K562 (cell line): ENCODE results near the gene CTIF. TPM values are rescaled to one million over a fixed set of nuclear protein-coding genes. Genes with fewer than 3 reads are reported as not detected.
A peak's percentile ranks its signal among the peaks of the same experiment; 100 is the strongest.

Source experiments
- CBX8 ChIP-seq: fragments of 200-600 bp; sonication (generic); IDR thresholded peaks from 2 replicates; pipeline ENCODE4 v1.6.1; 2012; ENCODE audit warnings: borderline replicate concordance, mixed run types, low read depth, mild to moderate bottlenecking, moderate library complexity, mixed read lengths, low read length, control low read depth, inconsistent platforms; ENCODE audit not compliant: poor library complexity, severe bottlenecking; ENCODE audit errors: extremely low read depth
- CEBPZ ChIP-seq: fragments of 150-350 bp; IDR thresholded peaks from 2 replicates; pipeline ENCODE4 v1.6.1; 2014; ENCODE audit warnings: low read depth, mild to moderate bottlenecking, low read length, borderline replicate concordance
- ELF2 ChIP-seq: fragments of 250-450 bp; sonication (Bioruptor Pico); IDR thresholded peaks from 2 replicates; pipeline ENCODE4 v1.5.0; 2021; ENCODE audit warnings: mild to moderate bottlenecking
- ELK1 ChIP-seq: sonication (generic); formaldehyde crosslinking; IDR thresholded peaks from 2 replicates; pipeline ENCODE4 v1.8.1; 2022; ENCODE audit warnings: missing genetic modification reagents
- FOXK1 ChIP-seq: sonication (generic); formaldehyde crosslinking; IDR thresholded peaks from 2 replicates; pipeline ENCODE4 v1.8.0; 2022; ENCODE audit warnings: missing genetic modification reagents, mild to moderate bottlenecking, borderline replicate concordance
- HNRNPK ChIP-seq: fragments of 200-400 bp; formaldehyde crosslinking; IDR thresholded peaks from one replicate; pipeline ENCODE4 v1.6.1; 2018; ENCODE audit warnings: mild to moderate bottlenecking, low read depth, low read length; ENCODE audit not compliant: poor library complexity, severe bottlenecking
- JUN ChIP-seq, 2 experiments: sonication (generic) in 1 of 2; formaldehyde crosslinking in 1 of 2; IDR thresholded peaks; 2 replicates each; pipeline versions ENCODE4 v1.6.1 to v1.8.0; 2012 to 2022; ENCODE audit warnings: borderline replicate concordance in 2 of 2, mild to moderate bottlenecking in 2 of 2, improper control_type of control experiment in 1 of 2, low read depth in 1 of 2, low read length in 1 of 2, missing genetic modification reagents in 1 of 2
- MAZ ChIP-seq, 2 experiments: fragments of 450-650 bp in 1 of 2; sonication (generic) in 1 of 2; formaldehyde crosslinking; IDR thresholded peaks in 1 of 2; conservative IDR thresholded peaks in 1 of 2; 2 replicates each; pipeline versions ENCODE4 v1.4.0 to v1.5.0; 2020; ENCODE audit warnings: mild to moderate bottlenecking in 1 of 2, missing genetic modification reagents in 1 of 2
- MCM5 ChIP-seq: fragments of 450-650 bp; IDR thresholded peaks from 2 replicates; pipeline ENCODE4 v1.6.1; 2016; ENCODE audit warnings: low read depth
- NFIC ChIP-seq: fragments of 450-650 bp; IDR thresholded peaks from 2 replicates; pipeline ENCODE4 v1.6.1; 2017; ENCODE audit warnings: mild to moderate bottlenecking, inconsistent platforms
- RFX1 ChIP-seq: fragments of 450-650 bp; IDR thresholded peaks from 2 replicates; pipeline ENCODE4 v1.6.1; 2016; ENCODE audit warnings: mild to moderate bottlenecking, moderate library complexity
- SETDB1 ChIP-seq: IDR thresholded peaks from one replicate; pipeline ENCODE4 v1.6.1; 2012; ENCODE audit warnings: low read length, control low read depth, inconsistent platforms
- SMARCC2 ChIP-seq: fragments of 450-650 bp; IDR thresholded peaks from 2 replicates; pipeline ENCODE4 v1.6.1; 2017; ENCODE audit warnings: antibody characterized with exemption, moderate library complexity, mild to moderate bottlenecking, low read depth
- U2AF1 ChIP-seq: fragments of 200-400 bp; formaldehyde crosslinking; optimal IDR thresholded peaks from 2 replicates; pipeline ENCODE3; 2017; ENCODE audit warnings: mild to moderate bottlenecking, low read depth, low read length, moderate library complexity
- ZFP36 ChIP-seq: fragments of 150-350 bp; IDR thresholded peaks from 2 replicates; pipeline ENCODE4 v1.6.1; 2018; ENCODE audit warnings: low read length, low read depth; ENCODE audit not compliant: partially characterized antibody
- ZNF3 ChIP-seq: fragments of 250-450 bp; sonication (Bioruptor Pico); IDR thresholded peaks from 2 replicates; pipeline ENCODE4 v1.5.0; 2021; ENCODE audit warnings: mild to moderate bottlenecking, moderate library complexity
- ZNF445 ChIP-seq: fragments of 250-450 bp; sonication (Bioruptor Pico); IDR thresholded peaks from 2 replicates; pipeline ENCODE4 v1.4.0; 2020; ENCODE audit warnings: low read depth, mild to moderate bottlenecking, moderate library complexity
- ZNF695 ChIP-seq: fragments of 450-650 bp; formaldehyde crosslinking; IDR thresholded peaks from 2 replicates; pipeline ENCODE4 v1.4.0; 2020; ENCODE audit warnings: mild to moderate bottlenecking, moderate library complexity
- polyA plus RNA-seq, 8 experiments: library from polyadenylated mRNA; depleted of rRNA in 4 of 8; stranded (reverse) in 5 of 8; unstranded in 3 of 8; fragments of >200 nt; fragmentation: Nextera tagmentation in 2 of 8; fragmentation: Illumina TruSeq in 1 of 8; extraction: Ambion mirVana in 2 of 8; extraction: Trizol in 1 of 8; gene quantifications; 2 replicates each; pipeline versions ENCODE4 v1.2.1 to v1.2.3, GENCODE V29; 2011 to 2014; ENCODE audit warnings: inconsistent platforms in 1 of 8, missing spikeins in 1 of 8
- total RNA-seq, 7 experiments: library from RNA; depleted of rRNA in 6 of 7; stranded (reverse); fragments of >200 nt in 6 of 7; fragmentation: Illumina TruSeq in 2 of 7; extraction: Trizol in 2 of 7; gene quantifications; 2 replicates each; pipeline versions ENCODE4 v1.2.1 to v1.2.3, GENCODE V29; 2011 to 2021; ENCODE audit warnings: low replicate concordance in 1 of 7
- TF ChIP-seq, protein P1 (sequence below): sonication (generic); IDR thresholded peaks from 2 replicates; pipeline ENCODE4 v1.6.1; 2016

Gene CTIF
- total and polyA plus RNA-seq, 9 of the 15 experiments (the other 6 are each of a cell fraction or from before 2014, with no cell fraction given) = 0.17 to 11.5 (median 2.2) TPM

DNA sequence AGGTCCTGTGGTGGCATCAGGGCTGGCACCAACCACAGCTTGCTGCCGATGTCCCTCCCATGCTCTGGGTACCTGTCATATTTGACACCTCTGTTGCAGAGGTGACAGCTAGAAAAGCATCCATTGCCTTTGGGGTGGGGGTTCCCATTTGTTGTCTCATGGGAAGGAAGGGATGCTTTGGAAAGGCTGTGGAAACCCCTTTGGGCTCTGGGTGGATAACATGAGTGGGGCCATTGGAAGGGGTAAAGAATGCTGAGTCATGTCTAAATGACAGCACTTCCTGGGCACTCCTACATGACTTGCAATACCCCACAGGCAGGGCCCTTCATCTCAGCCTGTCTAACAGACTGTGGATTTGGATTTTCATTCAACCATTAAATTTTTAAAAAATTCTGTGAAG lies 27.8 kb downstream of the CTIF start (continued):
- TF ChIP-seq JUN (IDR thresholded peaks at IDR 0.05; ENCODE audit: borderline replicate concordance, low read depth, low read length) = no peak
- TF ChIP-seq JUN (CRISPR knock-in tag; IDR thresholded peaks at IDR 0.05; ENCODE audit: borderline replicate concordance) = no peak
- no peak for TF ChIP-seq SMARCC2
- no peak for TF ChIP-seq ZNF695 (CRISPR knock-in tag)
- TF ChIP-seq ZNF3 (CRISPR knock-in tag) = no peak
- TF ChIP-seq ZNF445 (CRISPR knock-in tag) = no peak
- TF ChIP-seq ELF2 (CRISPR knock-in tag) = no peak
- no peak for TF ChIP-seq NFIC
- peak in 1 of 2 experiments; percentile 71; a peak in 2 of 4 replicates for TF ChIP-seq MAZ (CRISPR knock-in tag; conservative IDR thresholded peaks at IDR 0.05 in 1 of 2, IDR thresholded peaks at IDR 0.05 in 1 of 2)
- TF ChIP-seq ELK1 (CRISPR knock-in tag) = no peak
- no peak for TF ChIP-seq MCM5
- no peak for TF ChIP-seq CEBPZ
- TF ChIP-seq HNRNPK = no peak
- no peak for TF ChIP-seq ZFP36
- TF ChIP-seq CBX8 = no peak
- TF ChIP-seq, protein P1, sequence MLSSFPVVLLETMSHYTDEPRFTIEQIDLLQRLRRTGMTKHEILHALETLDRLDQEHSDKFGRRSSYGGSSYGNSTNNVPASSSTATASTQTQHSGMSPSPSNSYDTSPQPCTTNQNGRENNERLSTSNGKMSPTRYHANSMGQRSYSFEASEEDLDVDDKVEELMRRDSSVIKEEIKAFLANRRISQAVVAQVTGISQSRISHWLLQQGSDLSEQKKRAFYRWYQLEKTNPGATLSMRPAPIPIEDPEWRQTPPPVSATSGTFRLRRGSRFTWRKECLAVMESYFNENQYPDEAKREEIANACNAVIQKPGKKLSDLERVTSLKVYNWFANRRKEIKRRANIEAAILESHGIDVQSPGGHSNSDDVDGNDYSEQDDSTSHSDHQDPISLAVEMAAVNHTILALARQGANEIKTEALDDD = no peak
- TF ChIP-seq U2AF1 = no peak
- no peak for TF ChIP-seq RFX1
- no peak for TF ChIP-seq SETDB1
- TF ChIP-seq FOXK1 = no peak
